ENCODE data around the gene F7.

- TF ChIP-seq CTCF (IDR thresholded peaks at IDR 0.05; ENCODE audit: insufficient read depth, low read length, poor library complexity, severe bottlenecking) (no peak), EZH2phosphoT487 (conservative IDR thresholded peaks at IDR 0.05; ENCODE audit: low read length) (no peak)
Observed at GRCh38 chr13:113086031-113086750, 19.4 kb upstream of the F7 start.
